Chondrocyte (in vitro differentiated cells): Measurements from ENCODE around the gene ARHGAP42. TPM values are rescaled to one million over a fixed set of nuclear protein-coding genes. Genes with fewer than 3 reads are reported as not detected.

Source experiments
- DNase-seq: peaks from one replicate; pipeline ENCODE4 v3.0.0; 2021; ENCODE audit warnings: mixed read lengths, low spot score
- H3K27ac Mint-ChIP-seq: one replicate; pipeline ENCODE4 v1.8.0; 2021; ENCODE audit warnings: mild to moderate bottlenecking, moderate library complexity, mixed read lengths; ENCODE audit not compliant: unreplicated experiment
- H3K27me3 Mint-ChIP-seq: 2 replicates; pipeline ENCODE4 v1.8.0; 2021; ENCODE audit warnings: low read depth, mixed read lengths
- H3K36me3 Mint-ChIP-seq: 2 replicates; pipeline ENCODE4 v1.8.0; 2021; ENCODE audit warnings: low read depth, mixed read lengths
- H3K4me1 Mint-ChIP-seq: 2 replicates; pipeline ENCODE4 v1.8.0; 2021; ENCODE audit warnings: low read depth, mild to moderate bottlenecking, mixed read lengths
- H3K4me3 Mint-ChIP-seq: one replicate; pipeline ENCODE4 v1.8.0; 2021; ENCODE audit warnings: mild to moderate bottlenecking, moderate library complexity, mixed read lengths; ENCODE audit not compliant: unreplicated experiment
- H3K9me3 Mint-ChIP-seq: 2 replicates; pipeline ENCODE4 v1.8.0; 2021; ENCODE audit warnings: low read depth, mixed read lengths
- CTCF ChIP-seq: fragments of 200-600 bp; sonication (generic); IDR thresholded peaks from 2 replicates; pipeline ENCODE4 v1.5.0; 2021; ENCODE audit warnings: antibody characterized with exemption, mild to moderate bottlenecking, moderate library complexity
- total RNA-seq: library from RNA; stranded (reverse); gene quantifications from 3 replicates; pipeline ENCODE4 v1.2.1, GENCODE V29; 2021

ARHGAP42 gene
- total RNA-seq, 1 donor from 2014 or later: 16.1 TPM

GRCh38 chr11:100719809-100720221 lies 32.7 kb downstream of the ARHGAP42 start:
- no peak for DNase-seq
- peak overlapping the region; percentile 50 for H3K27ac Mint-ChIP-seq
- H3K9me3 Mint-ChIP-seq: no peaks in the 10 kb centered on the region
- H3K36me3 Mint-ChIP-seq: no peaks in the 10 kb centered on the region
- TF ChIP-seq CTCF: no peak
- H3K4me3 Mint-ChIP-seq: no peak overlapping the region
- H3K4me1 Mint-ChIP-seq: peaks cover 29% of the 10 kb centered on the region
- H3K27me3 Mint-ChIP-seq: no peaks in the 10 kb centered on the region

GRCh38 chr11:100726680-100727079 lies 39.6 kb downstream of the ARHGAP42 start:
- no peak for DNase-seq
- no peaks in the 10 kb centered on the region for H3K36me3 Mint-ChIP-seq
- TF ChIP-seq CTCF: no peak
- H3K27ac Mint-ChIP-seq: no peak overlapping the region
- H3K4me1 Mint-ChIP-seq: peaks cover 22% of the 10 kb centered on the region
- no peak overlapping the region for H3K4me3 Mint-ChIP-seq
- H3K27me3 Mint-ChIP-seq: no peaks in the 10 kb centered on the region
- H3K9me3 Mint-ChIP-seq: no peaks in the 10 kb centered on the region

- H3K4me3 Mint-ChIP-seq: no peak overlapping the region
- no peak for TF ChIP-seq CTCF
- peak overlapping the region; percentile 45 for H3K27ac Mint-ChIP-seq
- peaks cover 23% of the 10 kb centered on the region for H3K4me1 Mint-ChIP-seq
- H3K27me3 Mint-ChIP-seq: no peaks in the 10 kb centered on the region
- no peak for DNase-seq
- H3K9me3 Mint-ChIP-seq: no peaks in the 10 kb centered on the region
- H3K36me3 Mint-ChIP-seq: no peaks in the 10 kb centered on the region
Measured at GRCh38 chr11:100727410-100727809, 40.3 kb downstream of the ARHGAP42 start.

GRCh38 chr11:100730266-100730665 lies 43.2 kb downstream of the ARHGAP42 start:
- DNase-seq: no peak
- H3K27ac Mint-ChIP-seq: no peak overlapping the region
- no peaks in the 10 kb centered on the region for H3K27me3 Mint-ChIP-seq
- H3K36me3 Mint-ChIP-seq: no peaks in the 10 kb centered on the region
- no peak overlapping the region for H3K4me3 Mint-ChIP-seq
- no peaks in the 10 kb centered on the region for H3K9me3 Mint-ChIP-seq
- no peak for TF ChIP-seq CTCF
- peaks cover 23% of the 10 kb centered on the region for H3K4me1 Mint-ChIP-seq

GRCh38 chr11:100731471-100731870 lies 44.4 kb downstream of the ARHGAP42 start:
- DNase-seq: no peak
- Mint-ChIP-seq H3K4me3 (no peak overlapping the region), H3K4me1 (peaks cover 33% of the 10 kb centered on the region), H3K36me3 (no peaks in the 10 kb centered on the region), H3K27me3 (no peaks in the 10 kb centered on the region), H3K27ac (no peak overlapping the region), H3K9me3 (no peaks in the 10 kb centered on the region)
- TF ChIP-seq CTCF: no peak
